Measurements from ENCODE around the gene IL24. TPM values are rescaled to one million over a fixed set of nuclear protein-coding genes. Genes with fewer than 3 reads are reported as not detected.
A peak's percentile ranks its signal among the peaks of the same experiment; 100 is the strongest.
"Not testable (repeated sequence)": the region's sequence is repeated elsewhere in the genome, so short reads cannot be mapped to it uniquely, and the experiment has no call there.

IL24 gene
- polyA plus RNA-seq, 6 donors from 2014 or later: 44.1 to 94.5 (median 57.5) TPM

GRCh38 chr1:206912445-206913095 lies 15.3 kb downstream of the IL24 start:
- peaks cover 63 to 89% of the 10 kb centered on the region in 2 donors for H3K36me3 Mint-ChIP-seq
- peaks cover 84 to 95% (median 93%) of the 10 kb centered on the region in 3 donors for H3K4me1 Mint-ChIP-seq
- peak overlapping the region in 1 of 8 donors; percentile 89 for H3K4me3 Mint-ChIP-seq
- ATAC-seq (ENCODE audit: low read depth in 2 of 2) (peak; percentile 56 to 62), DNase-seq (peak; percentile 69)
- H3K27ac Mint-ChIP-seq: peak overlapping the region in 5 of 6 donors; percentile 48 to 97 (median 92)
- no peaks in the 10 kb centered on the region for H3K9me3 Mint-ChIP-seq
- H3K27me3 Mint-ChIP-seq: no peaks in the 10 kb centered on the region

- Mint-ChIP-seq H3K27me3 (no peaks in the 10 kb centered on the region), H3K9me3 (no peaks in the 10 kb centered on the region), H3K27ac (peak overlapping the region in 5 of 6 donors; percentile 71 to 97 (median 92)), H3K4me1 (peaks cover 82 to 91% (median 87%) of the 10 kb centered on the region in 3 donors), H3K4me3 (no peak overlapping the region), H3K36me3 (peaks cover 68 to 87% of the 10 kb centered on the region in 2 donors)
- ATAC-seq (ENCODE audit: low read depth in 2 of 2): no peak
- DNase-seq: no peak
Observed at GRCh38 chr1:206913766-206914537, 16.7 kb downstream of the IL24 start.

DNA sequence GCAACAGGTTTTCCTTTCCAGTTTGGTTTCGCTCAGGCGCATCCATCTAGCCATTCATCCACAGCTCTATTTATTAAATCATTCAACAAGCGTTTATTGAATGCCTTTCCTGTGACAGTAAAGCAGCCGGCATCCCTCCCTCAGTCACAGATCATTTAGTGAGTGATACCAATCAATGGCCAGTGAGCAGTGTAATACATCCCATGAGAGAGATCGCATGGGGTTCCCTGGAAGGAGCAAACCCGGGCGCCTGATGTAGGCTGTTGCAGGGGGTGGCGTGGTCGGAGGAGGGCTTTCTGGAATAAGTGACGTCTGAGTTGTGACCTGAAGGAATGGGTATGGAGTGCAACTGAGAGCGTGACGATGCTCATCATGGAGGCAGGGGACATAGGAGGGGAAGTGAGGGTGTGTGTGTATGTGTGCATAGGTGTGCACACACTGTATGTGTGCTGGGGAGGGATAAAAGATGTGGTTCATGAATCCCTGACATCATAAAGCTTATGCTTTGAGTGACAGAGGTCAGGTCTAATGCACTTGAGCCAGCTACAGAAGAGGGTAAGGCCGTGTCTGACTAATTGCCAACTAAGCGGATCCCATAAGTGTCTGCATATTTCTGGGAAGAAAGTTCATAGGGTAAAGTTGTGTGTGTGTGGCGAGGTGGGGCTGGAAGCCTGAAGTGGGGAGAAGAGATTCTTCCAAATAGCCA lies 17.9 kb downstream of the IL24 start:
- H3K4me1 Mint-ChIP-seq: peaks cover 81 to 85% (median 84%) of the 10 kb centered on the region in 3 donors
- peaks cover 76 to 90% of the 10 kb centered on the region in 2 donors for H3K36me3 Mint-ChIP-seq
- no peak overlapping the region for H3K4me3 Mint-ChIP-seq
- H3K27me3 Mint-ChIP-seq: no peaks in the 10 kb centered on the region
- no peak for DNase-seq
- H3K9me3 Mint-ChIP-seq: no peaks in the 10 kb centered on the region
- no peak for ATAC-seq (ENCODE audit: low read depth in 2 of 2)
- peak overlapping the region in 5 of 6 donors; percentile 90 to 97 (median 94) for H3K27ac Mint-ChIP-seq

DNA sequence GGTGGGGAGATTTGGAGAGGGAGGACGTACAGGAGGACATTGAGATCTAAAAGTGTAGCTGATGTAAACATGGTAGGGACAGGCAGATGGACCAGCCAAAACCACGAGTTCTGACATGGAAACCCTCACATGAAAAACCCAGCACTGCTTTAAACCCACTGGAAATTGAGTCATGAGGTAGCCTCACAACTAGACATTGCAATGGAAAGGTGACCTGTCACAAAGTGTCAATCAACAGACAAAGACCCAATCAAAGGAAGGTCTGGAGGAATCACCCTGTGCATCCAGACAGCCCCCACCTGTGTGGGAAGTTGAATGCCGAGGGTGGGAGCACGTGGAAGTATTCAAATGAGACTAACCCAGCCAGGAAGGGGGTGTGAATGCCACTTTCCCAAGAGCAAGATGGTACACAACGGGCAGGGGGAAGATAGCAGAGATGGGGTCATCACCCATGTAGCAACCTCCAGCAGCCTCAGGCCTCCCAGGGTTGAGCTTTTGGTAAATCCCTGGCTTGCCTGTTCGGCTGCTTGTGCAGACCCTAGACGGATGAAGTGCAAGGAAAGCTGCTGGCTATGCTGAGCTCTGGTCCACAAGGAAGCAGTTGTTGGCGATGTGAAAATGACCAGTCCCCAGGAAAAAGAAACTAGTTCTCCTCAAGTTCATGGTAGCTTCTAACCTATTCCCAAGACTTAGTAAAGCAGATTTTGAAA lies 18.9 kb downstream of the IL24 start:
- Mint-ChIP-seq H3K36me3 (peaks cover 76 to 91% of the 10 kb centered on the region in 2 donors), H3K27ac (peak overlapping the region in 5 of 6 donors; percentile 79 to 97 (median 93))

GRCh38 chr1:206918076-206918475 lies 20.8 kb downstream of the IL24 start:
- Mint-ChIP-seq H3K4me1 (peaks cover 53 to 61% (median 55%) of the 10 kb centered on the region in 3 donors), H3K36me3 (peaks cover 64 to 74% of the 10 kb centered on the region in 2 donors), H3K27me3 (no peaks in the 10 kb centered on the region), H3K4me3 (no peak overlapping the region), H3K9me3 (no peaks in the 10 kb centered on the region), H3K27ac (peak overlapping the region in 4 of 6 donors; percentile 64 to 96 (median 92))
- ATAC-seq (ENCODE audit: low read depth in 2 of 2): no peak
- DNase-seq: no peak

More for the DNA sequence above, 18.9 kb downstream of the IL24 start:
- no peak for DNase-seq
- ATAC-seq (ENCODE audit: low read depth in 2 of 2): no peak
- Mint-ChIP-seq H3K27me3 (no peaks in the 10 kb centered on the region), H3K4me3 (no peak overlapping the region), H3K4me1 (peaks cover 71 to 80% (median 74%) of the 10 kb centered on the region in 3 donors), H3K9me3 (no peaks in the 10 kb centered on the region)

GRCh38 chr1:206921772-206922265 lies 24.6 kb downstream of the IL24 start, which contains the start of gene FCMR:
Gene FCMR, minus strand, starts transcription at chr1:206921941. Its CDS starts 87 bp downstream, at chr1:206921854.
- no peak within 1 kb of the TSS for H3K4me3 Mint-ChIP-seq
- no peak within 1 kb of the TSS for H3K27ac Mint-ChIP-seq
- no peaks in the 10 kb centered on the region for H3K27me3 Mint-ChIP-seq
- ATAC-seq (ENCODE audit: low read depth in 2 of 2) (peak; percentile 35 to 39), DNase-seq (peak; percentile 73)
- H3K36me3 Mint-ChIP-seq: peaks cover 35 to 36% of the 10 kb centered on the region in 2 donors
- peaks cover 16 to 24% (median 17%) of the 10 kb centered on the region in 3 donors for H3K4me1 Mint-ChIP-seq
- H3K9me3 Mint-ChIP-seq: no peaks in the 10 kb centered on the region

GRCh38 chr1:206922524-206922923 lies 25.3 kb downstream of the IL24 start:
- no peak overlapping the region for H3K27ac Mint-ChIP-seq
- no peak for DNase-seq
- H3K36me3 Mint-ChIP-seq: peaks cover 28 to 29% of the 10 kb centered on the region in 2 donors
- H3K4me3 Mint-ChIP-seq: no peak overlapping the region
- no peaks in the 10 kb centered on the region for H3K9me3 Mint-ChIP-seq
- no peaks in the 10 kb centered on the region for H3K27me3 Mint-ChIP-seq
- no peak for ATAC-seq (ENCODE audit: low read depth in 2 of 2)
- H3K4me1 Mint-ChIP-seq: peaks cover 12 to 21% (median 13%) of the 10 kb centered on the region in 3 donors

DNA sequence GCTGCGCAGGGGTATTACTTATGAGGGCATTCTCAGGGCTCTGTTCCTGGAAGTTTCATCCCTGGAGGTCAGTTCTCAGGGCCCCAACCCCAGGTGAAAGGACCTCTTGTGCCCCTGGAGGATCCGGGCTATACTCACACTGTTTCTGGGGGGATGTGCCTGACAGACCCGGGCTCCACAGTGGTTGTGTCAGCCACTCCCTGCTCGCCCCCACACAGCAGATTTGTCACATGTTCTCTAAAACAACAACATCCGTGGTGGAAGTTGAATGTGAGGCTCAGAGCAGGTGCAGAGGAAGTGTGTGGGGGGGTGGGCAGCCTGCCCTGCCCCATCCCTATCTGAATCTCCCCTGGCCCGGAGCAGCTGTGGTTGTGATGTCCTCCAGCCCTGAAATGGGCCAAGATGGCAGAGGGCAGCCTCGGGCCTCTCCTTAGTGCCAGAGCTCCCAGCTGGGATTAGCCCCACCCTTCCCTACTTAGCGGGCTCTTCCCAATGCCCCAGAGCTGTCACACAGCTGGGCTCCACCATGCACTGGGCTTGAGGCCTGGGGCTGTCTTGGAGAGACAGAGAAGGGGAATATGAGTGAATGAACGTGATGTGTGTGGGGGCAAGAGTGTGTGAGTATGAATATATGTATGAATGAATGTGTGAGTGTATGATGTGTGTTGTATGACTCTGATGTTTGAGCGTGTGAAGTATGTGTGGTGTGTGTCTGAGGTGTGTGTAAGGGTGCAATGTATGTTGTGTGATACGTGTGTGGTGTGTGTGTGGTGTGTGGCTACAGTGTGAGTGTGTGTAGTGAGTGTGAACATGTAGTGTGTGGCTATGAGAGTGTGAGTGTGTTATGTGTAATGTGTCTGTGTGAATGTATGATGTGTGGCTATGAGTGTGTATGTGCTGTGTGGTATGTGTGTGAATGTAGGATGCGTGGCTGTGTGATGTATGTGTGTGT lies 26.0 kb downstream of the IL24 start:
- DNase-seq (peak; percentile 93), ATAC-seq (ENCODE audit: low read depth in 2 of 2) (peak; percentile 84)
- Mint-ChIP-seq H3K27ac (no peak overlapping the region), H3K4me1 (peaks cover 12 to 21% (median 13%) of the 10 kb centered on the region in 3 donors), H3K27me3 (no peaks in the 10 kb centered on the region), H3K9me3 (no peaks in the 10 kb centered on the region), H3K36me3 (peaks cover 21 to 22% of the 10 kb centered on the region in 2 donors), H3K4me3 (no peak overlapping the region)

DNA sequence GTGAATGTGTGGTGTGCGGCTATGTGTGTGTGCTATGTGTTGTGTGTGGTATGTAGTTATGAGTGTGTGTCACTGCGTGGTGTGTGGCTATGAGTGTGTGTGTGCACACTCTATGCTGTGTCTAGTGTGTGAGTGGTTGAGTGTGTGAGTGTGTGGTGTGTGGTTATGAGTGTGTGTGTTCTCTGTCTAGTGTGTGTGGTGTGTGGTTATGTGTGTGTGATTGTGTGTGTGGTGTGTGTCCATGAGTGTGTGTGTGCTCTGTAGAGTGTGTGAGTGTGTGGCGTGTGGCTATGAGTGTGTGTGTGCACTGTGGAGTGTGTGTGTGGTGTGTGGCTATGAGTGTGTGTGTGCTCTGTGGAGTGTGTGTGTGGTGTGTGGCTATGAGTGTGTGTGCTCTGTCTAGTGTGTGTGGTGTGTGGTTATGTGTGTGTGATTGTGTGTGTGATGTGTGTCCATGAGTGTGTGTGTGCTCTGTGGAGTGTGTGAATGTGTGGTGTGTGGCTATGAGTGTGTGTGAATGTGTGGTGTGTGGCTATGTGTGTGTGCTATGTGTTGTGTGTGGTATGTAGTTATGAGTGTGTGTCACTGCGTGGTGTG lies 26.8 kb downstream of the IL24 start:
- peaks cover 17 to 18% of the 10 kb centered on the region in 2 donors for H3K36me3 Mint-ChIP-seq
- not testable (repeated sequence) for DNase-seq; H3K27me3 Mint-ChIP-seq; H3K4me3 Mint-ChIP-seq; ATAC-seq (ENCODE audit: low read depth in 2 of 2); H3K9me3 Mint-ChIP-seq; H3K27ac Mint-ChIP-seq
- peaks cover 10 to 19% (median 19%) of the 10 kb centered on the region in 3 donors for H3K4me1 Mint-ChIP-seq

- DNase-seq (no peak), ATAC-seq (ENCODE audit: low read depth in 2 of 2) (no peak)
- Mint-ChIP-seq H3K27me3 (no peaks in the 10 kb centered on the region), H3K36me3 (peaks cover 15 to 16% of the 10 kb centered on the region in 2 donors), H3K9me3 (no peaks in the 10 kb centered on the region), H3K4me1 (peaks cover 14 to 25% (median 22%) of the 10 kb centered on the region in 3 donors), H3K4me3 (no peak overlapping the region), H3K27ac (no peak overlapping the region)
Observed at GRCh38 chr1:206924592-206925105, 27.4 kb downstream of the IL24 start.

GRCh38 chr1:206925106-206925736 lies 28.0 kb downstream of the IL24 start:
- H3K4me3 Mint-ChIP-seq: no peak overlapping the region
- H3K4me1 Mint-ChIP-seq: peaks cover 20 to 31% (median 24%) of the 10 kb centered on the region in 3 donors
- no peaks in the 10 kb centered on the region for H3K27me3 Mint-ChIP-seq
- H3K9me3 Mint-ChIP-seq: no peaks in the 10 kb centered on the region
- DNase-seq (peak; percentile 72), ATAC-seq (ENCODE audit: low read depth in 2 of 2) (peak; percentile 31 to 33)
- peaks cover 9 to 10% of the 10 kb centered on the region in 2 donors for H3K36me3 Mint-ChIP-seq
- no peak overlapping the region for H3K27ac Mint-ChIP-seq
